Activated T-cell treated with anti-CD3 and anti-CD28 coated beads for 24 hours (primary cell): ENCODE measurements around the gene NCK2.
"Not testable (repeated sequence)": the region's sequence is repeated elsewhere in the genome, so short reads cannot be mapped to it uniquely, and the experiment has no call there.

Experiments used
- DNase-seq: peaks from one replicate; pipeline ENCODE4 v3.0.0-alpha.2; 2020; ENCODE audit warnings: low read depth

NCK2 gene

DNA sequence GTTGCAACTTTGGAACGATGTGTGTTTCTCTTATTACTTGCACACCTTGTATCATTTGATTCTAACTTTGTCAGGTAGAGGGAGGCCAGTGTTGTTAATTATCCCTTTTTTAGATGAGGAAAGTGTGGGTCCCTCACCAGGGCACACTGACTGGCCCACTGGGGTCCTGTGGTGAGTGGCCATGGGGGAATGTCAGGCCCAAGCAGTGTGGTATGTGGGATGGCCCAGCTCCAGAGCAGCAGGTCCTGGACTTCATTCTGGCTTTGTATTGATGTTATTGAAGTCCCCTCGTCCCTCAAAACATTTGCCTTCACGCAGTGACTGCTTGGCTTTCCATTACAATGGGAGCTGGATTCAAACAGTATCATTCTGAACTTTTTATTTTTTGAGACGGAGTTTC, 11.7 kb downstream of the NCK2 start:
- DNase-seq = no peak

GRCh38 chr2:105756865-105757264, 12.2 kb downstream of the NCK2 start:
- not testable (repeated sequence) for DNase-seq

DNA sequence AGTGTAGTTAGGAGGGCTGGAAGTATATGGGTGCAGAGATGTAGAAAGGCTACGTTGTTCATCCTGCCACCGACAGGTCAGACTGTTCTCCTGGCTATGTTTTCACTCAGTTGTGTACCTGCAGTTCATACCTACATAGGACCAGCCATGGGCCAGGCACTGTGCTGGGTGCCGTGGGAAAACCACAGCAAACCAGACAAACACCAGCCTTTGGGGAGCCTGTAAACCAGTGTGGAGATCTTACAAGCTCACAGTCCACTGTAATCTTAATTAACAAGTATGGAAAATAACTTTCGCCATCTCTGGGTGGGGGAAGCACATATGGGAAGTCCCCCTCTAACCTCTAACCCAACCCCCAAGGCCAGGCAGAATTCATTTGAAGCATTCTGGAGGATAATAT, 12.7 kb downstream of the NCK2 start:
- no peak for DNase-seq

DNA sequence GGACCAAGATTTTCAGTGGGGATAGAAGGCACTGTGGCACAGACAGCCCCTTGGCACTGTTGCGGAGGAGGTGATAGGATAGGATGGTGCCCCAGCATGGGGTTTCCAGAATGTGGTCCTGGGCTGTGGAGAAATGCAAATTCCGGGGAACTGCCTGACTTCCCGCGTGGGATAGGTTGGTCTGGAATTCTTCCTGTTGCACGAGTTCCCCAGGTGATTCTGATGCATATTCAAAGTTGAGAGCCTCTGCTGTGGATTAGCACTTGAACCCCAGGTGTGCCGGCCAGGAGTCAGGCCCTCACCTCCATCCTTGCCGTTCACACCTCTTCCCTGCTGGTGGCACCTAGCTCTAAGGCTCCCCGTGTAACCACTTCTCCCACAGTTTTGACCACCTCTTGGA, 15.5 kb downstream of the NCK2 start:
- DNase-seq = no peak

DNA sequence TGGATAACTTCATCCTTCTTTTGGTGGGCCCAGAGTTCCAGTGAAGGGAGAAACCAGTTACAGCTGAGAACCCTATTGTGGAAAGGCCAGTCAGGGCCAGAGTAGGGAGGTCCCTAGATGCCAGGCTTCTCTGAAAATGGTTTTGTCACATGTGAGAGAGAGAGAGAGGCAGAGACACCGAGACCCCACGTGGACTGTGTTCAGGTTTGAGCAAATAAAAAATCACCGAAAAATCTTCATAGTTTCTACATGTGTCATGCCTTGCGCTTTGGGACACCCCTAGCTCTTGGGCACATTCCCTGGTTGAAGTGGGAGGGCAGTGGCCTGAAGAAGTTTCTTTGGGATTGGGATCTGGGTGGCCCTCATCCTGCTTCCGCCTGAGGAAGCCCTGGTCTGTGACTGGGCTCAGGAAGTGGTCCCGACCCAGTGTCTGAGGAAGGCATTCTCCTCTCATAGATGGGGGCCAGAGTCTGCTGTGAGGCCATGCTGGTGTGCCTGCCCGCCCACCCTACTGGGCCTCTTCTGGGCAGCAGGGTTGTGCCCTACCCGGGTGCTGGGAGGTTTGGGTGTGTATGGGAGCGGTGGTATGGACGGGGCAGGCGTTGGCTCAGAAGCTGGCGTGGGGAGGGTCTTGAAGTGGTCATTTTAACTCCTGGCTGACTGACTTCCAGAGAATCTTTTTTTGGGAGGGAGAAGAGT, 16.1 kb downstream of the NCK2 start:
- no peak for DNase-seq

DNA sequence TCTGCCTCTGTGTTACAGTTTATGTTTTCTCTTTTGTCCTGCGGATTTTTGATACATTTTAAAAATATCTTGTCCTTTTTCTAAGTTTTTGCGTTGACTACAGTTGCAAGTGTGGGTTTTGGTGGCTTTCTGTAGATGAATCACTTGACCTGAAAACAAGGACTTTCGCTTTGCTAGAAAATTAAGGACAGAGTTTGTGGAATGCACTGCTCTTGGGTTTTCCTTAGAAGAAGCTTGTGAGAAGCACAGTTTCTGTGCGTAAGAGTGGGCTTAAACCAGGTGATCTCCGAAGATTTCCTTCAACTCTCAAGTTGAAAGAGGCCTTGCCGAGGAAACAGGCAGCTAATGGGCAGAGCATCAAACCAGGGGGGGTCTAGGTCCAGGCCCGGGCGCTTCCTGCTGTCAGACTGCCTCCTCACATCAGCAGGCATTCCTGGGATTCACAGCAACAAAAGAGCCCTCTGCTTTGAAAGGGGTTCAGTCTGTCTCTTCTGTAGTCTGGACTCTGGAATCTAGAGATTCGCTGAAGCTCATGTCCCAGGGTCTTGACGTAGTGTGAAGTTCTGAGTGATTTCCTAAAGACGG, 17.3 kb downstream of the NCK2 start:
- no peak for DNase-seq

DNA sequence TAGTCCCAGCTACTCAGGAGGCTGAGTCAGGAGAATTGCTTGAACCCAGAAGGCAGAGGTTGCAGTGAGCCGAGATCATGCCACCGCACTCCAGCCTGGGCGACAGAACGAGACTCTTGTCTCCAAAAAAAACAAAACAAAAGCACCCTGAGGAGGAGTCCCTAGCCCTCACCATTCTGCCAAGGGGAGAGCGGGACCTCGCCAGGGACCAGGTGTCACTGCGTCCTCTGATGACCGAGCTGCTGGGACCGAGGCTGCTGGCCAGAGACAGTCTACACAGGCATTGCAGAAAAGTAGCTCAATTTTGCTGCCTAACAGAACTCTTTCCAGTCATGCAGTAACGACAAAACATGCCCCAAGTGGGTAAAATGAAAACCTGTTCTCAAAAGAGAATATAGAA, 18.4 kb downstream of the NCK2 start:
- no peak for DNase-seq

GRCh38 chr2:105764059-105764458, 19.3 kb downstream of the NCK2 start:
- DNase-seq = no peak

DNA sequence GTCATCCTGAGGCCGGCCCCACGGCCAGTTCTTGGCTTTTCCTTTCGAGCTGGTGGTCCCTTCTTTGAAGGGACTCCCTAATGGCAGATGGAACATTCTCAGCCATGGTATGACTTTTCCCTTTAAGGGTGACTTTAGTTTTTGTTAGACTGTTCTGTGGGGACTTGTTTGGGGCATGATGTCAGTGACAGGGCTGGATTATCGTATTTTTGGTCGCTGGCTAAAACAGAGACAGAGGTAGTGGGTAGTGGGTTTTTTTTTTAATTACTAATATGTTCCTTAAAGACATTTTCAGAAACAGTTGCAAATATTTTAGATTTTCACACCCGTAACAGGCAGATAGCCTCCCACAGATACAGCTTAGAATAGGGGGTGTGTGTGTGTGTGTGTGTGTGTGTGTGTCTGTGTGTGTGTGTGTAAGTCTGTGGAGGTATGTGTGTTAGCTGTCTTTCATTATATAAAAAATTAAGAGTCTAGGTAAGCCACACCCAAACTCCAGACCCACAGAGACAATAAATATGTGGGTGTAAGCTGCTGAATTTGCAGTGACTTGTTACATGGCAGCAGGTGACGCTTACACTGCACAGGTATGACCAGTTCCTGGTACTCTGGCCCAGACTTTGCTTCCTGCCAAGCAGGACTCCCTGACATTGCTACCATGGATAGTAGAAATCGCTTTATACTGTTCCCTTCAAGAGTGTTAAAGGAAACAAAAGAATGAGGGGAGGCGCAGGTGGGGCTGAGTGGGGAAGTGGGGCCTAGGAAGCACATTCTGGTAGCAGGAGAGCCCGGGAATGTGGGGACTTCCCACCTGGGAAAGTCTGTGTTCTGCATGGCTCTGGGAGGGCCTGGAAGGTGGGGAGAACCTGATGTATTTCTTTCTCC, 20.9 kb downstream of the NCK2 start:
- no peak for DNase-seq

GRCh38 chr2:105766300-105766866, 21.7 kb downstream of the NCK2 start:
- no peak for DNase-seq

DNA sequence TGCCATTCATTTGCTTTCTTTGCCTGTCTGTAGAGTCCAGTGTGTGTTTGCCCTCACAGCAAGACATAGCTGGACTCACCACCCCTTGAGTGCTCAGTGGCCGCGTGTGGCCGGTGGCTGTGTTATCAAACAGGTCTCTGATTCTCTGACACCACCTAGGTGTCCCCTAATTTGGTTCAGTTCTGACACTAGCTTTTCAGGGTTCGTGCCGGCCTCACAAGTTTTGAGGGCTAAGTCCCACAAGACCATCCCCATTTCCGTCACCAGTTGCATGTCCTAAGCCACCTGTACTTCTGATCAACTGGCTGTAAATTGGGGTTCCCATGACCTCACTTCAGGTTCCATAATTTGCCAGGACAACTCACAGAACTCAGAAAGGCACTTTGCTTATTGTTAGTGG, 23.5 kb downstream of the NCK2 start:
- no peak for DNase-seq

- no peak for DNase-seq
Measured at GRCh38 chr2:105768961-105769452, 24.3 kb downstream of the NCK2 start.

DNA sequence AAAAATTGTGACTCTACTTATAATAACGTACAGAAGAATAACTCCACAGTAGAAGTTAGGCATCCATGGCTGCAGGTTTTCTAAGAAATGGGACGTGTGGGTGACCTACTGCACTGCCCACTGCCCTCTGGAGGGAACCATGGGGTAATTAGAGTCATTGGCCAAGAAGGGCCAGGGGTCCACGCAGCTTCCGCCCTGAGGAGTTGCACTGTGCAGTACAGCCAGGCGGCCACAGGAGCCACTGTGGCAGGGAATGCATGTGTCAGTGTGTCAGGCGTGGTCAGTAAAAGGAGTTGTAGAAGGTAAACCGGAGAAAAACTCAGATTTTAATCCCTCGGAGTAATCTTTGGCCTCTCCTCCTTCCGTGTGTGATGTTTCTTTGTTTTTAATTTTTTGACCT, 24.8 kb downstream of the NCK2 start:
- DNase-seq = no peak

- no peak for DNase-seq
Measured at GRCh38 chr2:105770149-105770548, 25.4 kb downstream of the NCK2 start.

GRCh38 chr2:105771291-105771690, 26.6 kb downstream of the NCK2 start:
- not testable (repeated sequence) for DNase-seq

DNA sequence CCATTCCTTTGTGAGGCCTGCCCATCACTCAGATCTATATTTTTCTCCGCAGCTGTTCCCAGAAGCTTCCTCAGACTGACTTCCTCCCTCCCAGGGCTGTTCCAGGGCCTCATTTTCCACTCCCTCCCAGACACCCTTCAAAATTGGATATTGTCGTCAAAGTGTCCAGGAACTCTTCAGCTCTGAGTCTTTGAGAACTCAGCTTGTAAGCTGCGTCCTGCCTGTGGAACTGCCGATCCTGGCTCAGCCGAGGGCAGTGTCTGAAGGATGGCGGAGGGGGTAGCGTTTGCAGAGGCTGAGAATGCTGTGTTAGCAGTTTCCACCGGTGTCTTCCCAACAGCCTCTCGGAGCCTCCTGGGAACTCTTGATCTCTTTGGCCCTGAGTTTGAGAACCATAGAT, 27.1 kb downstream of the NCK2 start:
- no peak for DNase-seq

DNA sequence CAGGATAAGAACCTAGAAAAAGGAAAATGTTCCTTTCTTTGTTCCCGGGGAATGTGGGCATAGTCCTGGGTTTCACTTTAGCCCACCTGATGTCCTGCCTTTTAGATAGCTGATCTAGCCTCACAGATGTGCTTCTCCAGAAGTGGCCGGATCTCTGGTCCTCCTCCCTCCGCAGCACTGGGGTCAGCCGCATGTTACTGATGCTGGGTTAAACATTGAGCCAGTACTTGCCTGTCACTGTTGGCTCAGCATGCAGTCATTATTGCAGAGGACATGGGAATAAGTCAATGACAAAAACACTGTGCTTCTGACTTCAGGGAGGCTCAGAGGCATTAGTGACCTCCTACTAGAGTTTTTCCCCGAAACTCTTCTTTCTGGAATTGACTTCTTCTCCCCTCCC, 27.6 kb downstream of the NCK2 start:
- DNase-seq = no peak

GRCh38 chr2:105773568-105773967, 28.9 kb downstream of the NCK2 start:
- DNase-seq = no peak

DNA sequence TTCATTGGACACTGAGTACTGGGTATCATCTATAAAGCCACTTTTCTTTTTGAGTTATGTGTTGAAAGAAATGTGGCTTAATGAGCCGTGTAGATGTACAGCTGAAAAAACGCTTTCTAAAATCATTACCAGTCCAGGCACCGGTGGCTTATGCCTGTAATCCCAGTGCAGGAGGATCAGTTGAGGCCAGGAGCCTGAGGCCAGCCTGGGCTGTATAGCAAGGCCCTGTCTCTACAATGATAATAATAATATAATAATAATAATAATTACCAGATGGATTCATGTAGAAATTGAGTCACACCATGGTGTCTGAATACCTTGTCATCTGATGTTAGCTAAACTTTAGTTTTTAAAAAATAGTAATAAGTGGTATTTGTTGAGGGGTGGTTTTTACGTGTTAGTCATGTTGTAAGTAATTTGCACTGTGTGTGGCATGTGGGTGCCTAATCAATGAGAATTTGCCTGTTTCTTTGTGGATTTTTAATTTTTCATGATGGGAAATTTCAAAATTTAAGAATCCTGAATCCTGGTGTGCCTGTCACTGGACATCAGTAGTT, 30.1 kb downstream of the NCK2 start:
- no peak for DNase-seq

DNA sequence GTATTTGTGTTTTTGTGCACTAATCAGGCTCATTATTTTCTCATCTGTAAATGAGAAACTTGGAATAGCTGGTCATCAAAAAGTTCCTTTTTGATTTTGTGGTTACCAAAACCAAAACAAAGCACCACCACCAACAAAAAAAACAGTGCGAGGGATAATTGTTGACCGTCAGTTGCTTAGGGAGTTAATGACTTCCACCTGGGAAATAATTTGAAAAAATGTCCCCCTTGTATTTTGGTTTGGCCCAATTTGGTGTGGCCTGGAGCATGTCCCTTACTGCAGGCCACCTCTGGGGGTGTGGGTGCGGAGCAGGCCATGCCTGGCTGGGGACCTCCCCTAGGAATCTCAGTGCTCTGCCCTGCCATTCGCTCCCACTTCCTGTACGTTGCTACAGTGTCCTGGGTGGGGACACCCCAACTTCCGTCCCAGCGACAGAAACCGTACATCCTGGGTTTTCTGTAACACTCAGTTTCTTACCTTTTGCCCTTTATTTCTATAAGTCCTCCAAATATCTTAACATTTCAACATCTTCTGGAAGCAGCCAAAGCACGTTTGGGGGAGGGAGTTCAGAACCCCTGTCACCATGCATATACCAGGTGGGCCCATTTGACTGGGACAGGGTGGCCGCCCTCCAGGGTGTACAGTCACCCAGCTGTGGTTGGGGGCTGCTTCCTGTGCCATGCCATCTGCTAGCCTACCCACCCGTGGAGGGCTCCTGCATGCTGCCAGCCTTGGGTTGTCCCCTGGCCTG, 31.3 kb downstream of the NCK2 start:
- DNase-seq = no peak

GRCh38 chr2:105776560-105776928, 31.8 kb downstream of the NCK2 start:
- DNase-seq = no peak

DNA sequence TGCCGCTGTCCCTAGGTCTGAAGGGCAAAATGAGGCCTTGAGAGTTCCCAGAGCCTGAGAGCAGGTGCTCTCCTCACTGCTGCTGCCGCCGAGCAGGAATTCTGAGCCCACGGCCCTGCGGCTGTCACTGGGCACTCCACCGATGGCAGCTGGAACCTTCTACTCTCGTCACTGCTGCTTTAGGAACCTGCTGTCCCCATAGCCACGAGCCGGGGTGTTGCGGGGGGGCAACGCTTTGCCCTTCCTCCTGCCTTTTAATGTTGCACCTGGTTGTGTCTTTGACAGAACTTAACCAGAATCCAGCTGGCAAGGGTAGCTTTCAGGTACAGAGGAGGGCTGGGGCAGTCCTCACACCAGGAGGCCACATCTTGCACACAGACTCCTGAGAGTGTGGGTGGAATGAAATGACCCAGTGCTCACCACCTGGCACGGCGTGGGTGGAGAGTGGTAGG, 32.3 kb downstream of the NCK2 start:
- DNase-seq = no peak
